GM18520 (cell line): ENCODE results near the gene BMI1.

Experiments
- ATAC-seq: cut with Tn5 transposase; IDR thresholded peaks from one replicate; pipeline ENCODE4 v1.9.1; 2021; ENCODE audit not compliant: unreplicated experiment

Gene BMI1

DNA sequence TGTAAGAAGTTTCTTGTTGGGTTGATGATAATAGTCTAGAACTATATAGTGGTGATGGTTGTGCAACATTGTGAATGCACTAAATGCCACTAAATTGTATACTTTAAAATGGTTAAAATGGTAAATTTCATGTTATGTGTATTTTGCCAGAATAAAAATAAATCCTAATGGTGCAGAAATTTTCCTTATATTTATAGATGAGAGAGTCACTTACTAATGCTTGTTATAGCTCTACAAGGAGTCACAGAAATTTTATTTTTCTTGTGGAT, 45.5 kb downstream of the BMI1 start:
- ATAC-seq: no peak

DNA sequence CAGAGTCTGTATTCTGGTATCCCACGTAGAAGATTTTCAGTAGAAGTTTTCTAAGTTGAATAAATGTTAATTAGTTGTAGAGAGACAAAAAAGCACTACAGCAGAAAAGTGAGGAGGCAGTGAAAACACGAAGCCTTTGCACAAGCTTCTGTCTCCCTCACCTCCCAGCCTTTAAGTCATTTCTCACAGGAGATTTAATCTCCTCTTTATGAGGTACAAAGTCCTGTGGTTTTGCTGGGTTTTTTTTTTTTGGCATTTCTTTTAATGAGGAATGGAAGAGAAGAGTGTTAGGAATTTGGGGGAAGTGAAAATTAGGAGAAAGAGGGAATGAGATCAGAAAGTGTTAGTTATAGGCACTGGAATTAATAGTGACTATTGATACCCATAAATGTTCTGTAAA, 45.9 kb downstream of the BMI1 start:
- no peak for ATAC-seq

DNA sequence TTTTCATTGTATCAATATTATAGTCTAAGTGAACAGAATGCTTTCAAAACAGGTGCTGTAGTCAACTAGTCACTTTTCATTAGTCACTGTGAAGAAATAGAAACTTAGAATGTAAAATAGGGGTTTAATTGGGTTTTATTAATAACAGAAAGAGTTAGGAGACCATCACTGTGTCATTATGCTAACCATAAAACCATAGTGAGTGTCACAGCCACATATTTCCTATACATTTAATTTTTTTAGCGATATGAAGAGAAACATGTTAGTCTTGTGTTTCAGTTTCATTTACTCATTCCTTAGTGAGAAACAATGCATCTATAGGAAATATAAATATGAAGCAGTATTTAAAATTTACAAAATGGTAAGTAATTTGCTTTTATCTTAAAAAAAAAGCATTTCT, 46.6 kb downstream of the BMI1 start:
- no peak for ATAC-seq

DNA sequence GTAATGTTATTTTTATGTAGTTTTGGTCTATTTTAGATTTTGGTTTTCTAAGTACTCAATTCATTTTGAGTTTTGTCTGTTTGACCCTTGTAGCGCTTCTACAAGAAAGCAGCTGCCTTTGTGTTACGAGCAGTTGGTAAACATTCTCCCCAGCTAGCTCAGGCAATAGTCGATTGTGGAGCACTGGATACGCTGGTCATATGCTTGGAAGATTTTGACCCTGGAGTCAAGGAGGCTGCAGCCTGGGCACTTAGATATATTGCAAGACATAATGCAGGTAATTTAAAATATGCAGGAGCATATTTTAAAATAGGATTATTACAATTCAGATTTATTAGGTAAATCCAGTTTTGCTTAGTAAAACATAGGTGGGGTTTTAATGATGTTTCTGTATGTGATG, 47.5 kb downstream of the BMI1 start:
- no peak for ATAC-seq

DNA sequence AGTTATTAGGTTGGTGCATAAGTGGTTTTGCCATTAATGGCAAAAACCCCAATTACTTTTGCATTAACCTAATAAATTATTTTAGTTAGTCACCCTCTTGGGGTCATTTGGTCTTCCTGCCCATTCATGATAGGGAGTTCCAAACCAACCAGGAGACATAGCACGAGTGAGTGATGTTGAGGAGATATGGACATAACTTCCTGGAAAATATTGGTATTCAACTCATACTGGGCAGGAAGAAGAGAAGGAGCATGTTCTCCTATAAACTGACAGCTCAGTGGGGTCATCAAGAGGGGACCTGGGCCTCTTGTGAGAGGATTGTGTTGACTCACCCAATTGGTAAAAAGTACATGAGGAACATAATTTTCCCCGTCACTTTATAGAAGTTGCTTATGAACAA, 48.1 kb downstream of the BMI1 start:
- no peak for ATAC-seq

DNA sequence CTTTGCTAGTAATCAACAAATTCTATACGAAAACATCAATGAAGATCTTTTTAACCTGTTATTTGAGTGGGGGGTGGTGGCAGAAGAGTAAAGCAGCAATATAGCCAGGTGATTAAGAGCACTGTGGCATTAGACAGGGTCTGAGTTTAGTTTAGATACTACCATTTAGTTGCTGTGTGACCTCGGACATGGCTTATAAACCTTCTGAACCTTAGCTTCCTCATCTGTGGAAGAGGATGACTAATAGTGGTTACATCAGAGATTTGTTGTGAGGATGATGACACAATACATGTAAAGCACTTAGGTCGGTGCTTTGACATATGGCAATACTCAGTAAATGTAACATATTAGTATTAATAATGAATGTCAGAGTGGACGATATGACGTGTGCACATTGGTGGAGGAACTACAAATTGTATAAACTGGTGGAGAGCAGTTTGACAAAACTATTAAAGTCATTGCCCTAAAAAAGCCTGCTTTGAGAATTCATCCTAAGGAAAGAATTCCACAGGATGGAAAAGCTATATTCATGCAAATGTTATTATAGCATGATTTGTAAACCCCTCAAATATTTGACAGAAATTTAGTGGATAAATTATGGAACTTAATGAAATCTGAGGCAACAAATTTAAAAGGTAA, 48.7 kb downstream of the BMI1 start:
- ATAC-seq: peak; percentile 51

DNA sequence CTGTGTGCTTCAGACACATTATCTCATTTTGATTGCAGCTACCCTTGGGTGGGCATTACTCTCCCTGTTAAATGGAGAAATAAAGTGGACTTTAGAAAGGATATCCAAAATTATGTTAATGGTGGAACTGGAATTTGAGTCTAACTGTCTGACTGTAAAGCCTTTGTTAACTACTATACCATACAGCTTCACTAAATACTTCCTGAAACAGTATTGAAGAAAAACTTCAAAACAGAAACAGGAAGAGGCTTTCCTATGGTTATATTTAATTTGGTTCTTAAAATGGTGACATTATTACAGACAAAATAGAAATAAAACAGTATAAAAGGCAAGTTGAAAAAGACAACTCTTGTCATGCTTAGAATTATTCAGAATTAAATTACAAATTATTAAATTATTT, 49.4 kb downstream of the BMI1 start:
- ATAC-seq: no peak

DNA sequence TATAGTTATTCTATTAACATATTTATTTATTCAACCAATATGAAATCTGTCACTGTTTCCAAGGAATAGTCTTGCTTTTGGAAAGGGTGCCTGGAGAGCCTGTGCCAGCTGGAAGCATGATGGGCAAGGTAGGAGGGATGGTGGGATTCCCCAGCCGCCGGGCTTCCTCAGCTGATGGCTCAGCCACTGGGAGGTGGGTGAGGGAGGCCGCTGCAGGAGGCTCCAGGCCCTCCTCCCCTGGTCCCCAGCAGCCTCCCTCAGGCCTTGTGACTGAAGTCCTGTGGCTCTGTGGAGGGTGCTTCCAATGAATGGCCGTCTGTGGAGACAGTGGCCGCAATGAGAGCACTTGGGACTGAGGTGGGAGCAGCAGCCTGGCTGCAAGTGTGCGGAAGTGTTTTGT, 51.4 kb downstream of the BMI1 start:
- ATAC-seq: no peak

DNA sequence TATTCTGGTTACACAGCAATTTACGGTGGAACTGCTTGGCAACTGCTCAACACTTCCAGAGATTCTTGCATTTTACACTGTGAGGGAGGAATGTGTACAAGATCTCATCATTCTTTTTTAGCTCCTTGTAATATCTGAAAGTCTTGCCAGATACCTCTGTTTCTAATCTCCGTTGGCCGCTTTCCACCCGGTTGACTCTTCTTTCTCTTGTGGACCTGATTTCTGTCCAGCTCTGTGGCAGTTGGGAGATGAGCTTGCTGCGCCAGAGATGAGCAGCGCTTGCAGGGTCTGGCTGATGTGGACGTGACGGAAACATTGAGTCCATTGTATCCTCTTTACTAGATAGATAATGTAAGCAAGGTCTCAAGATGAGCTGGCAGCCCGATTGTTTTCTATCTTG, 52.0 kb downstream of the BMI1 start:
- no peak for ATAC-seq

DNA sequence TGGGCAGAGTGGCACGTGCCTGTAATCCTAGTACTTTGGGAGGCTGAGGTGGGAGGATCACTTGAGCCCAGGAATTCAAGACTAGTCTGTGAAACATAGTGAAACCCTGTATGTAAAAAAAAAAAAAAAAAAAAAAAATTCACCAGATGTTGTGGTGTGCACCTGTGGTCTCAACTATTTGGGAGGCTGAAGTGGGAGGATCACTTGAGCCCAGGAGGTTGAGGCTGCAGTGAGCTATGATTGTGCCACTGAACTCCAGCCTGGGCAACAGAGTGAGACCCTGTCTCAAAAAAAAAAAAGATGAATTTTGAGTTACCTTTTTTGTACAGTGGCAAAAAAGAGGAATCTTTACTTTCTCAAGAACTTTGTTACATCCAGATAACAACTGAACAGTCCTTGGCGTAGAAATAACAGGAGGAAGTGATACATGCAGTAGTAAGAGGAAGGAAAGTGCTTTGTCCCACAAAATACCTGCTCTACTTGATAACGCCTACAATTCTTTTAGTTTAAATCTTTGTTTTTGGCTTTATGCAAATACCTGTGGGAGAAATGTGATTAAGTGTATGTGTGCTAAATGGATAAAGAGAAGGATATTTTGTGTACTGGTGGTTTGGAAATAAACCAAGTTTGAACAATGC, 53.7 kb downstream of the BMI1 start:
- no peak for ATAC-seq

DNA sequence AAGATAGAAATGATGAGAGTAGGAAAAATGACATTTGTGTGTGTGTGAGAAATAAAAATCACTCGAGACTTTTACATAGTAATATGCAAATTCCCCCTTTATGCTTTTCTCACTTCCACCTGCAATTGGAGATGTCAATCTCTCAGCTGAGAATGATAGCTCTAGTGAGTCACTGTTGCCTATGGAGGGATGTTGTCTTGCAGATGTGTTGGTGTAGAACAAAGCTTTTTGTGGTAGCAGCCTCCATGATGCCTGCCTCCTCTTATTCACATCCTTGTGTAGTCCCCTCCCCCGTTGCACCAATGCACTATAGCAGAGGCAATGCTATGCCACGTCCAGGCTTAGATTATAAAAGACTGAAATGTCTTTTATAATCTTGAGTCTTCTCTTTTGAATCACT, 58.2 kb downstream of the BMI1 start:
- peak; percentile 38 for ATAC-seq
